CD4-positive, alpha-beta T cell treated with Interleukin-15 for 1 hour (primary cell): ENCODE data around the gene KIF18A.

Experiments
- DNase-seq: peaks from one replicate; pipeline ENCODE4 v3.0.0-alpha.2; 2020

The KIF18A gene

GRCh38 chr11:28040384-28040783, 67.6 kb downstream of the KIF18A start:
- DNase-seq = no peak

GRCh38 chr11:28038775-28039174, 69.2 kb downstream of the KIF18A start:
- no peak for DNase-seq

- no peak for DNase-seq
These were observed 81.2 kb downstream of the KIF18A start for GRCh38 chr11:28026634-28027290.

- DNase-seq = no peak
These were observed 90.1 kb downstream of the KIF18A start for GRCh38 chr11:28017816-28018215.

GRCh38 chr11:28011813-28012212, 96.1 kb downstream of the KIF18A start:
- DNase-seq = no peak

GRCh38 chr11:28009996-28010395, 98.0 kb downstream of the KIF18A start:
- no peak for DNase-seq

GRCh38 chr11:28009388-28009787, 98.6 kb downstream of the KIF18A start:
- no peak for DNase-seq

- no peak for DNase-seq
These were observed 104.3 kb downstream of the KIF18A start for GRCh38 chr11:28003615-28004014.

- DNase-seq = no peak
These were observed 109.4 kb downstream of the KIF18A start for GRCh38 chr11:27998552-27998951.

- DNase-seq = no peak
These were observed 110.6 kb downstream of the KIF18A start for GRCh38 chr11:27997344-27997743.

- DNase-seq = no peak
These were observed 111.9 kb downstream of the KIF18A start for GRCh38 chr11:27996066-27996465.

- no peak for DNase-seq
These were observed 112.9 kb downstream of the KIF18A start for GRCh38 chr11:27995083-27995482.

GRCh38 chr11:27991736-27992135, 116.2 kb downstream of the KIF18A start:
- no peak for DNase-seq

GRCh38 chr11:27977527-27977926, 130.4 kb downstream of the KIF18A start:
- DNase-seq = no peak

- no peak for DNase-seq
These were observed 130.9 kb downstream of the KIF18A start for GRCh38 chr11:27977031-27977430.

GRCh38 chr11:27976262-27976661, 131.7 kb downstream of the KIF18A start:
- no peak for DNase-seq

GRCh38 chr11:27973851-27974536, 134.0 kb downstream of the KIF18A start:
- DNase-seq = no peak

GRCh38 chr11:27972522-27973170, 135.3 kb downstream of the KIF18A start:
- no peak for DNase-seq

GRCh38 chr11:27971171-27971570, 136.8 kb downstream of the KIF18A start:
- no peak for DNase-seq
